Cerebellar cortex (tissue), 1 donor: Measurements from ENCODE around the gene DPH6.

ENCODE experiments used
- DNase-seq: peaks from one replicate; pipeline ENCODE4 v3.0.0-alpha.2; 2015; ENCODE audit warnings: low spot score

The DPH6 gene

GRCh38 chr15:35540885-35541284, 5.1 kb downstream of the DPH6 start:
- no peak for DNase-seq

- no peak for DNase-seq
Measured at GRCh38 chr15:35540021-35540420, 5.9 kb downstream of the DPH6 start.

- DNase-seq = no peak
Measured at GRCh38 chr15:35535365-35535916, 10.5 kb downstream of the DPH6 start.

DNA sequence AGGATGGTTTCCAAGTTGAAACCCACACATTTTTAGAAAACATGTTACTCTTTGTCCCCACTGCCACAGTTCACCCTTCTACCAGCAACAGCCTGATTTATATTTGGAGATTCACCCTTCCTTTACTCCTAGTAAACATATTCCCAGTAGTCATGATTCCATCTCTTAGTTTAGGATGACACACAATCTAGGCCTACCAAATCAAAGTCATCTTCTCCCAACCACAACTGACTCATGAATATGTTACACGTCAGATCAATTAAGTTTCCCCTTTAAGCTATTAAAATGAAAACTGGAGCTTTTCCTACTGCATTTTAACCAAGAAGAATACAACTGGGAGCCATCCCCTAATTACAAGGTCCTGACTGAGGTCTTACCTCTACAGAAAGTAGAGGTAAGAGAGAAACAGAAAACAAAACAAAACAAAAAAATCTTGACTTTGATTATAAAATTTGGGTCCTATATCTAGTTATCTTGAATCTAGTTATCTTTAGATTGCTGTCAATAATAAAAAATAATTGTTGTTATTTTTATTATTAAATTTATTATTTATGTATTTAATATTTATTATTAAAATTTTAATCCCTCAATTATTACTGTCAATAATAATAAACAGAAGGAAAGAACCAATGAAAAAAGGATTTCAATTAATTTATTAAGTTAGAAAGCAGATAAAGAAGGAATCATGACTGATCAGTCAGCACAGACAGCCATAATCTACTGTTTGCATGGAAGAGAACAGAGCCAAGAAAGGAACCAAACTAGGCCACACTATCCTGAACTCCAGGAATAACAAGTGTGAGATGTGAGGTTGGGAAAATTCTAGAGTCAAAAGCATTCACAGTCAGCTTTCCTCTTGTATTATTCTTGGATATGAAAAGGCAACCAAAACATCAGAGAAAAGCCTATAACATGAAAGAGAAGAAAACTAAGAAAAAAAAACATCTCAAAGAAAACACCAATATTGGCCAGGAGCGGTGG, 12.5 kb downstream of the DPH6 start:
- no peak for DNase-seq

- DNase-seq = no peak
Measured at GRCh38 chr15:35530698-35531097, 15.3 kb downstream of the DPH6 start.

GRCh38 chr15:35529784-35530183, 16.2 kb downstream of the DPH6 start:
- no peak for DNase-seq

- DNase-seq = peak; percentile 55
Measured at GRCh38 chr15:35522061-35522460, 23.9 kb downstream of the DPH6 start.

GRCh38 chr15:35519541-35520149, 26.3 kb downstream of the DPH6 start:
- DNase-seq = peak; percentile 81

- no peak for DNase-seq
Measured at GRCh38 chr15:35519052-35519451, 26.9 kb downstream of the DPH6 start.

DNA sequence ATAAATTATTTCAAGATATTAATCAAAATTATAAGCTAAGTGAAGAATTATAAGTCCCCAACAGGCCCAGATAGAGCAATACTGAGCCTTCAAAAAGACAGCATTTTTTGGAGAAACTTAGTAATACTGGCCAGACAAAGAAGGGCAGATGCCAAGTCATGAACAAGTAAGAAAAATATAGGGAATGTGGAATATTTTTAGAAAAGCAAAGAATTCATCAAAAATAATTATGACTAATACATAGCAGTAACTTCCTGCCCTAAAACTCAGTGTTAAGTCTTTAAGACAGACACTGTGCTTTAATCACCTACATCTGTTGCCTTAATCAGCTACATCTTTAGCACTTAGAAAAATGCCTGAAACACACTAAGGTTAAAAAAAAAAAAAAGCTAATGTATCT, 31.2 kb downstream of the DPH6 start:
- no peak for DNase-seq

DNA sequence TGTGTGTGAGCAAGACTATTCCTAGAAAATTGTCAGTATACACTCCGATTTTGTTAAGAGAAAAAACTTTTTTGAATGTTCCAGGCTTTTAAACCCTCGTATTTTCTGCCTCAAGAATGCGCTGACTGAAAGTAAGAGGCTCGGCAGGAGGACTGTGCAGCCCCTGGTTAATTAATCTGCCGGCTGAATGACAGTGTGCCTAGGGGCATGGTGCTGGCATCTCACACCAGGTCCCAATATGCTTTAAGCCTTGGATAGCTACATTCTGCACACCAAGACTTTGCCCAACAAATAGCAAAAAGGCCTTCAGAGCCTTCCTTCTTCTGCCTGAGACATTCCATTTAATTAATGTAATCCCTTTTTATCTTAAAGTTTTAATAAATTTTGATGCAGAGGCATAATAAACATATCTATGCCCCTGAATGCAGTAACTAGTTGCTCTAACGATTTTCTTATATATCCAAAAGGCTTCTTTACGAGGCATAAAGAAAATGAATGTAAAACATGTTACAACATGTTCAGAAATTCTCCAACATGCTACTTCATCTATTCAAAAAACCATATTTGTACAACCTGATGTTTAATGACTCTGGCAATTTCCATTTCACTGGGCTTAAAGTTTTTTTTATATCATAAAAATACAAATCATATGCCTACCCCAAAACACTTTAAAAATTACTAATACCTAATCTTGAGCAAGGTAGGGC, 37.9 kb downstream of the DPH6 start:
- peak; percentile 79 for DNase-seq

GRCh38 chr15:35506272-35506870, 39.6 kb downstream of the DPH6 start:
- DNase-seq = peak; percentile 91

GRCh38 chr15:35505809-35506208, 40.2 kb downstream of the DPH6 start:
- peak; percentile 74 for DNase-seq

GRCh38 chr15:35505141-35505540, 40.8 kb downstream of the DPH6 start:
- peak; percentile 61 for DNase-seq

GRCh38 chr15:35499723-35500122, 46.2 kb downstream of the DPH6 start:
- DNase-seq = no peak

GRCh38 chr15:35496585-35496984, 49.4 kb downstream of the DPH6 start:
- no peak for DNase-seq

- DNase-seq = no peak
Measured at GRCh38 chr15:35495080-35495479, 50.9 kb downstream of the DPH6 start.

GRCh38 chr15:35491999-35492398, 54.0 kb downstream of the DPH6 start:
- DNase-seq = peak; percentile 59

DNA sequence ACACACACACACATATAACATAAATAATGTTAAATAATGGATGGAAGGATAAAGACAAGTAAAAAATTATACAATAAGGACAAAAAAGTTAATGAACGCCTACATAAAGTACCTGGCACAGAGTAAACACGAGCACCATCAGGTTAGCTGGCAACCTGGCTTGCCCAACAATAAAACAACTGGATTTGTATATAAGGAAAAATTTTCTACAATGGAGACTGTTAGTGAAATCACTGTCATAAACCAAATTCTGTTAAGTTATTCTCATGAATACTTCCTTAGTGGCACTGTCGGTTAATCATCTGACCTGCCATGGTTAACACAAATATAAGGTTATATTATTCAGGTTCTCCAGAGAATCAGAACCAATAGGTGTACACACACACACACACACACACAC, 54.8 kb downstream of the DPH6 start:
- no peak for DNase-seq

DNA sequence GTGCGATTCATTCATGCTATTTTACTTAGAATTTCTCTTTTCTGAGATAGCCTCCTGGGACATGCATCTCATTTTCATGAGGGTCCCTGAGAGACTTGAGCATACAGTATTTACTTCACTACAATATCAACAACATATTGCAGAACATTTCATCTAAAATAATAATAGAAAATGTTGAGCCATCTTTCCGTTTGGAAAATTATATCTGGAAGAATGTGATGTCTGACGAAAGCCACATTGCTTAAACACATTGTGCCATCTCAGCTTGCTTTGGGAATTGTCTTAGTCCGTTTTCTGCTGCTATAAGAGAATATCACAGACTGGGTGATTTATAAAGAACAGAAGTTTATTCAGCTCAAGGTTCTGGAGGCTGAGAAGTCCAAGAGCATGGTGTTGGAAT, 55.5 kb downstream of the DPH6 start:
- no peak for DNase-seq

GRCh38 chr15:35487417-35487816, 58.5 kb downstream of the DPH6 start:
- DNase-seq = no peak

DNA sequence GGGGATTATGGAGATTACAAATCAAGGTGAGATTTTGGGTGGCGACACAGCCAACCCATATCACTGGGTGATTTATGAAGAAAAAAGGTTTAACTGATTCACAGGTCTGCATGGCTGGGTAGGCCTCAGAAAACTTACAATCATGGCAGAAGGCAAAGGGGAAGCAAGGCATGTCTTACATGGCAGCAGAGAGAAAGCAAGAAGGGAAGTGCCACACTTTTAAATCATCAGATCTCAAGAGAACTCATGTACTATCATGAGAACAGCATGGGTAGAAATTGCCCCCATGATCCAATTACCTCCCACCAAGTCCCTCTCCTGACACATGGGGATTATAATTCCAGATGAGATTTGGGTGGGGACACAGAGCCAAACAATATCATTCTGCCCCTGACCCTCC, 59.7 kb downstream of the DPH6 start:
- no peak for DNase-seq
